Esophagus mucosa (tissue), 1 donor: ENCODE measurements around the gene A3GALT2. TPM values are rescaled to one million over a fixed set of nuclear protein-coding genes. Genes with fewer than 3 reads are reported as not detected.

ENCODE experiments used
- ATAC-seq: fragments of 200-7000 bp; cut with Tn5 transposase; one replicate; pipeline ENCODE4 v1.9.1; 2020
- total RNA-seq: library from RNA; stranded (reverse); gene quantifications from one replicate; pipeline ENCODE4 v1.2.4, GENCODE V29; 2023
- donor health status: DM: yes; HTN: yes; CAD: no.

A3GALT2 gene
- total RNA-seq = not detected

DNA sequence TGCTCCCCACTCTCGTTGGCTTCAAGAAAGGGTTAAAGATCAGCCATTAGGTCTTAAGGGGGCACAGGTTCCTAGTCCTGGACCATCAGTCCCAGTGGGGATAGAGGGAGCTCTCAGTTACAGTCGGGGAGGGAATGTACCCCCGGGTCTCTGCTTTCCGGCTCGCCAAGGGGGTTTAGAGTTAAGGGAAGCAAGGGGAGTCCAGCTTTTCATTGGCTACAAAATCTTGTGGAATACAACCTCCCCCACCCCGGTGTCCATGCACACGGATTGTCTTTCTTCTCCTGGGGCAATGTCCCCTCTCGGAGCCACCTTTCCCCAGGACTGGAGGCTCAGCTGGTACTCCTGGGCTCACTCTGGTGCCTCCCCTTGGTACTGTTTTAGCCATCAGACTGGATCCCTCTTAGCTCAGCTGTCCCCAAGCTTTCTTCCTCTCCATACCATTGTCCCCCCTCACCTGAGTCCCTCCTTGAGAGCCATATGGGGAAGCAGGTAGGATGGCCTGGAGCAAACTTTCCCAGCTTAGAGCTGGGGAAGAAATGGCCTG lies at the start of gene A3GALT2:
Gene A3GALT2 (minus strand): TSS at position 480 of the 547 bp plus-strand sequence. CDS start 0 bp downstream, at position 480.
- ATAC-seq = no peak

DNA sequence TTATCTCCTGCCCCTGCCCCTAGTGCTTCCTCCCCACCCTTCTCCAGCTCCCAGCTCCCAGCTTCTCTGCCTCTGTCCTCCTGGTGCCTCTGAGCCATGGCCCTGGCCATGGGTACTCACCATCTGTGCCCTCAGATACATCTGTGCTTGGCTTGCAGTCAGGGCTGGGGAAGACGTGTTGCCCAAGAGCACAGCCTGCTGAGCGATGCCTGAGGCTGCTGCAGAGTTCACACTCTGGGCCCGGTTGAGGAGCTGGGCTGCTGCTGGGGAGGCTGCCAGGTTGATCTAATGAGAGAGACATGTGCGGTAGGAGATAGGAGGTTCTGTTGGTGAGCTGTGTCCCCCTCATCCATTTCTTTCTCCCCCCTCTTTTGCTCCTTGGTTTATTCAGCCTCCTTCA lies 49.4 kb upstream of the A3GALT2 start:
- no peak for ATAC-seq

DNA sequence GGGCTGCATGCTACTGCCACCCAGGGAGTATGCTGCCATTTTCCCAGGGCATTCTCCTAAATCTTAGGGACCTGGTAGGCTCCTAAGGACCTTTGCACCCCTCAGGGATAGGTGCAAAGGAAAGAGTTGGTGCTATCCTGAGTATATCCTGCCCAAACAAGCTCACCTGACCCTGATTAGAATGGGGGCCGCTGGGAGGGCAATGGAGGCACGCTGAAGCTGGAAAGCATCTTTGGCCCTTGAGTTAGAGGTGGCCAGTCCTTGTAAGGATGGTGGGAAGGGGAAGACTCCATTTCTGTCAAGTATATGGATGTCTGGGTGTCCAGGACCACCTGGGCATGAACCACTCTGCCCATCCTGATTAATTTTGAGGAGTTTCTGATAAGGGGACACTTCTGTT lies 48.9 kb upstream of the A3GALT2 start:
- no peak for ATAC-seq

DNA sequence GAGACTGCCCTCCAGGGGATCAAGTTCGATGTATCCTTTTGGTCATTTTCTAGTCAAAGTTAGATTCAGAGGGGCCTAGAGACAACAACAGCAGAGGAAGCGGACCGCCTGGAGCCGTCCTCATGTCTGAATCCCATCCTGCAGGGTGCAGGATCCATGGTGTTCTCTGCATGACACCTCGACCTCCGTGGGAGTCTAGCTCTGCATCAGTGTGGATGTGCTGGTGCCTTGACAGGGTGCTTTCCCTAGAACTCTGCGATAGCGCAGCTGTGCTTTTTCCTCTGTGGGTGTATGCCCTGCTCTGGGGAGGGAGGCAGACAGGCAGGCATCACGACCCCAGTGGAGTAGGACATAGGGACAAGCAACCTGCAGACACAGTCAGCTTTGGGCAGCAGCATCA lies 48.2 kb upstream of the A3GALT2 start:
- ATAC-seq = no peak

DNA sequence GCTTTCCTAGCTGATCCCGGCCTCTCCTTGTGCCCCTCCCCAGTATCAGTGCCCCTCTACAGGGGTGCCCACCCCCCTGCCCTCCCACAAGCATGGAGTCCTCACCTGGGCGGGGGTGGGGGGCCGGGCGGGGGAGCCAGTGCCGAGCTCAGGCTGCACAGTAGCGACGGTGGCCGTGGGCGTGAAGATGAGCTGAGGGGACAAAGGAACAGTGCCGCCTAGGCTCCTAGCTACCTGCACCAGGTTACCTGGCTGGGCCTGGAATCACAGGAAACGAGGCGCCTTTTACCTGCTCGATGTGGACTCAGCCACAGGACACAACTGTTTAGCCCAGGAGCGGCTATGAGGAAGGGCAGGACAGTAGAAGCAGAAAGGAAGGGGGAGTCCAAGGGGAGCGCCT lies 47.5 kb upstream of the A3GALT2 start:
- ATAC-seq = no peak

DNA sequence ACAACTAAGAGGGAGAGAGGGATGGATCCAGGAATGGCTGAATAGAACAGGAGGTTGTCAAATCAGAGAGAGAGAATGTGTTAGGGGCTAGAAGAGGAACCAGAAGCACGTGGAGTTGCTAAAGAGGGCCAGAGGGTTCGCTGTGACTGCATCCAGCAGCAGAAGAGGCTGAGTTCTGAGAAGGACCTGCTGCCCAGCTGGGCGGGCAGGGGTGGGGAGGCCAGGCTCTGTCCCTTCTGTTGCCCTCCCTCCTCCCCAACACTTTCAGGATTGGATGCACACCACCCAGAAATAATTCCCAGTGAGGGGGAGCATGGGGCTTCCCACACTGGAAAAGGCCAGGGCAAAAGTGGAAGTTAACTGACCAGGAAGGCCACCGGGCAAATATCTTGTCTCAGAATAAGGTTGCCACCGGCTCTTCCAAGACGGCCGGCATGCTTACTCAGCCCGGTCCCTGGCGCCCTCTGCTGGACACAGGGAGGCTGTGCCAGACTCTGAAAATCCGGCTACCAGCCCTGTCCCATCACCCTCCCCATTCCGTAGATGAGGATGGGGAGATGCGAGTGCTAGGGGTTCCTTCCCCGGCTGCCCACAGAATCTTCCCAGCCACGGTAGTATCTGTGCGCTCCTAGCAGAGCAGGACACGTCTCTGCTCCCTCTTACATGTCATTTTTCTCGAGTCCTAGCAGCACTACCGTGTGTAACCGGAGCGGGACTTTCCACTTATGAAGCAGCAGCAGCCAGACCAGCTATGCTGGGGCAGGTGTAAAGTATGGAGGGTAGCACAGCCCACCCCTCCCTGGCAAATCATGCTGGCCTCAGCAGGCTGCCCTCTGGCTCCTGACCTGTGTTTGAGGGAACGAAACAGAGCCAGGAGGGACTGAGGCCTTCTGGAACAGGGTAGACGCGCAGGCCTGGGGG lies 46.8 kb upstream of the A3GALT2 start:
- peak; percentile 81 for ATAC-seq

DNA sequence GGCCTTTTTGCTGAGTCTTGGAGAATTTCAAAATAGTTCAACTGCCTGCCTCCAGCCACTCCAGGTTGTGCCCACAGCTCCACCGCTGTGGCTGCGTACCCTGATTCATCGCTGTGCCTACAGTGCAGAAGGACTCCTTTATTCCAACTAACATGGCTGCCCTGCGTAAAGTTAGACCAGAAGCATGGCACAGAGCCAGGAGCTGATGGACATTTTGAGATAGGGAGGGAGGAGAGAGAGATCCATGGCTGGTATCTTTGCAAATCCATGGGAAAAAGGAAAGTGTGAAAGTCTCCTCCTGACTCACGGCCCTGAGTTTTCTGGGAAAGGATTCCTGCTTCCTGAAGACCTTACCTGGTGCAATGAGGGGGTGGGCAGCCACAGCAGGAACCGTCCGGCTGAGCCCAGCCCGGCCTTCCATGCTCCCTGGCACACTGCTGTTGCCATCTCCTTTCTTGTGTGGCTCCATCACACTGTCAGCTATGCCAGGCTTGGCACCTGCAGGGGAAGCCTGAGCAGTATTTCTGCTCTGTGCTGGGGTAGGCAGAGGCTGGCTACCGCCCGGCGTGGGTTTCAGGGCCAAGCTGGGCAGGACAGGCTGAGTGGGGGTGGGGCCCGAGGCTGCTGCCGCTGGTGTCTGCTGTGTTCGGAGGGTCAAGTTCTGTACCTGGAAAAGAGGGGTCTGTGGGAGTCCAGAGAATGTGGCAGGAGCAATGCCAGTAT lies 46.0 kb upstream of the A3GALT2 start:
- no peak for ATAC-seq

DNA sequence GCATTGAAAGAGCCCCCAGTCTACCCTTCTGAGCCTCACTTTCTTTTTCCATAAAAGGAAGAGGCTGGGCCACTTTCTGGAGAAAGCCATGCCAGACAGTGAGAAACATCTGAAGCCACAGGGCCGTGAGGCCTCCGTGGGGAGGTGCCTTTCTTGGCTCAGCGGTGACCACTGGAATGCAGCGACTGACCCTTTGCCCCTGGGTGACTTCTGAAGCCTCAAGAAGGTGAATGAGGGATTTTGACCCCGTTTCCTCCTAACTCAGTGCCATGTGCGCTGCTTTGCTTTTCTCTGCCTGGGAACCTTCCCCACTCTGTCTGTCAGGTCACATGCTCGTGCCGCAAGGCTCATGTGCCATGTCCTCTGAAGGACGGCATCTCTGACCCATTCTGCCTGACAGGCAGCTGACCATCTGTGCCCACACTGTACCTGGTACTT lies 44.7 kb upstream of the A3GALT2 start:
- no peak for ATAC-seq

DNA sequence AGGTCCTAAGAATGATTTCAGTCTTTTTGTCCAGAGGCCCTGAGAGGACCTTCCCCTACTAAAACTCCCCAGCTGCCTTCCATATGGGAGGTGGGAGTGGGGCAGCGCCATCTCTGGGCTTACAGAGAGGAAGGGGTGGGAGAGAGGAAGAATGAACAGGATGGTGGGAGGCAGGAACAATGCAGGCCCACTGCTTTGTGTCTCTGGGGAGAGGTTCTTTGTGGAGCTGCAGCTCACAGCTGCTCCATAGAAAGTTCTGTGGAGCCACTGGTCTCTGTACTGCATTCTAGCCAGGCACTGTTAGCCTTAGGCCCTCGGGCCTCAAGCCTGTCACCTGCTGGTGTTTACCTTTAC lies 43.6 kb upstream of the A3GALT2 start:
- ATAC-seq = no peak

DNA sequence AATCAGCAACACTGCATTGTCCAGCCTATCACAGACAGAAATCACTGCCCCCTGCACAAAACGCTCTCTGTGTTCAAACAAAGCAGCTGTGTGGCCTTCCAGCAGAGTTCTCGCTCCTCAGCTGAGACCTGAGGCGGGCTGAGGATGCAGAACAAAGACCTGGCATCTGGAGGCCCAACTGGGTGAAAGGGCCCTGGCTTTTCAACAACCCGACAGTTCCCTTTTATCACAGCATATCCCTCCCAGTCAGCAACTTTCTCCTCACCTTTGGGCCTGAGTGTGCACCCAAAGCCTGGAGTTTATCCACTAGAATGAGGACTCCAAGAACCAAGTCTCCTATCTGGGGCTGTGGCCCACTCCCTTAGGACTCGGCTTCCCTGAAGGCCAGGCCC lies 42.6 kb upstream of the A3GALT2 start:
- ATAC-seq = no peak

DNA sequence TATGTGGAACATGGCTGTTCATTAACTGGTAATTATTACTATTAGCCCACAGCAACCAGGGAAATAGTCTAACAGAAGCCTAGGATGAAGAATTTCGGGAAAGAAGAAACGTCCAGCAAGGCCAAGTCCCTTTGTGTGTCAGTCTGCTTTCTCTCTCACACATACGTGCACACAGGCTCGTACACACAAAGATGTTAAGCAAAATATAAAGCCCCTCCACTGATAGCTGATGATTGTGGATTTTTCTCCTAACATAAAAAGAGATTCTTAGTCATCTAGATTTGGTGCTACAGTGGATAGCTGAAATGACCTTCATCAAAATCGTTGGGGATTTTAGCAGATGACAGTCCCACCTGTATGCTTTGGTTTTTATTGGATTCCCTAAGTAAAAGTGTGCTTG lies 42.1 kb upstream of the A3GALT2 start:
- ATAC-seq = no peak

DNA sequence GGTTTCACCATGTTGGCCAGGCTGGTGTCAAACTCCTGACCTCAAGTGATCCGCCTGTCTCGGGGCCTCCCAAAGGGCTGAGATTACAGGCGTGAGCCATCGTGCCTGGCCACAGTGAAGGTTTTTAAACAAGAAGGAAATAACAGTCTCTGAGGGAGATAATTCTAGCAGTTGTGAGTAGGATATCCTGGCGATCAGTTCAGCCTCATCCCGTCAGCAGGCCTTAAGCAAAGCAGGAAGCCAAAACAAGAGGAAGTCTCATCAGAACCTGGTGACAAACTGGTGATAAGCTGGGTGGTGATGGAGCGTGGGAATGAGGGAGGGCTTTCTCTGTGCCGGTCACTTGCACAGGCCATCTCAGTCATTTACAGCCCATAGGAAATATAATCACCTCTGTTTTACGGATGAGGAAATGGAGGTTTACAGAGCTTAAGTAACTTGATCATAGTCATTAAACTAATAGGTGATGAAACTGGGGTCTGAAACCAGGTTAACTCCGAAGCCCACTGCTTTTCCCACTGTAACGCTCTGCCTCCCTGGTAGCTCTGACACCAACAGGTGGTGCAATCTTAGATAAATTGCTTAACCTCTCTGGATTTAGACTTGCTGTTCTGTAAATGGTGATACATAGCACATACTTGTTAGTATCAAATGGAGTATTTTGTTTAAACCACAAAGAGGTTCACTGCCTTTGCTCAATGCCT lies 40.8 kb upstream of the A3GALT2 start:
- no peak for ATAC-seq

DNA sequence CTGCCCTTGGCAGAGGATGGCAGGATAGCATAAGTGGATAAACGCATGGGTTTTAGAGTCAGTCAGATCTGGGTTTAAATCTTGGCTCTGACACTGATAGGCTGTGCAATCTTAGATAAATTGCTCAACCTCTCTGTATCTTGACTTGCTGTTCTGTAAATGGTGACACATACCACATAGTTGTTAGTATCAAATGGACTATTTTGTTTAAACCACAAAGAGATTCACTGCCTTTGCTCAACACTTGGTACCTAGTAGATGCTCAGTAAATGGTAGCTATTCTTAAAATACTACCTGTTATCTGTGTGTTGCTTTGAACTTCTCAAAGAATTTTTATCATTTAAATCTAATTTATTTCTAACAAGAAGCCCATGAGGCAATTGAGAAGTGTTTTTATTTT lies 39.5 kb upstream of the A3GALT2 start:
- ATAC-seq = no peak

DNA sequence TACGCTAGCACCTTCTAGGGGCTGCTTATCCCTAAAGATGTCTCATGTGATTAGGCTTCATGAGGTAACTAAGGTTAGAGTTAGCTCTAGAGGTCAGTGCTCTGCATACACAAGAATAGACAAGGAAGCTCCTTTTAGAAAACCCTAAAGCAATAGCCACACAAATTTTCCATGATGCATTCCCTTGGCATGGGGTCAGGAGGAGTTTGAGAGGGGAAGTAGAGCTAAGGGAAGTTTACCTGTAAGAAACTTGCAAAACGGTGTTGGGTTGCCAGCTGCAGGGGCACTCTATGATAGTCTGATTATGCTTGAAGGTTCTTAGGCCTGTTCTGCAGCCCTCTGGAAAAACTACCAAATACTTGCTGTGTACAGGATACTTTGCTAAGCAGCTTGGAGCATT lies 39.0 kb upstream of the A3GALT2 start:
- no peak for ATAC-seq

DNA sequence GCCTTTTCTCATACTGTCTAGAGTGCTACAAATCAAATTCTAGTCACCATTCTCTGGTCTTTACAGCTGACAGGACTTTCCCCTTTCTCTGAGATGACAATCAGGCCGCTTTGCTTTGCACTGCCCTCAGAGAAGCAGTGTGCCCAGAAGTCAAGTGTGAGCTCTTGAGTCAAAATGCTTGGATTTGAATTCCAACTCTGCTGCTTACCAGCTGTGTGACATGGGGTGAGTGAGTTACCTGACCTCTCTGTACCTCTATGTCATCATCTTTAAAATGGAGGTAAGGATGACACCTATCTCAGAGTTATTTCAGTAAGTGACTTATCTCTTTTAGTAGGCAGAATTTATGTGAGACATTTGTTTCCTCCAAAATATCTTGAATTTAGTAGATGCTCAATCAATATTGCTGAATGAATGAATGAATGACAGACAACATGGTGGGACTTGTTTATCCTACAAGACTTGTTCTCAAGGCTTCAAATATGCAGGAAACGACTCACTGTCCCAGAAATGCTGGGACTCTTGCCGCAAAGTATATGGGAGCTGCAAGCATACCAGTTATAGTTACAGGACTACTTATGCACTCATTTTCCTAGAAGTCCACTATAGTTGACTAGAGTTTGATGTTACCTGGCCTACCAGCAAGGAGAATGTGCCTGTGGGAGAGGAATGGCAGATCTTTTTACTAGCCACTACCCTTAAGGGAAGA lies 38.1 kb upstream of the A3GALT2 start:
- ATAC-seq = no peak

DNA sequence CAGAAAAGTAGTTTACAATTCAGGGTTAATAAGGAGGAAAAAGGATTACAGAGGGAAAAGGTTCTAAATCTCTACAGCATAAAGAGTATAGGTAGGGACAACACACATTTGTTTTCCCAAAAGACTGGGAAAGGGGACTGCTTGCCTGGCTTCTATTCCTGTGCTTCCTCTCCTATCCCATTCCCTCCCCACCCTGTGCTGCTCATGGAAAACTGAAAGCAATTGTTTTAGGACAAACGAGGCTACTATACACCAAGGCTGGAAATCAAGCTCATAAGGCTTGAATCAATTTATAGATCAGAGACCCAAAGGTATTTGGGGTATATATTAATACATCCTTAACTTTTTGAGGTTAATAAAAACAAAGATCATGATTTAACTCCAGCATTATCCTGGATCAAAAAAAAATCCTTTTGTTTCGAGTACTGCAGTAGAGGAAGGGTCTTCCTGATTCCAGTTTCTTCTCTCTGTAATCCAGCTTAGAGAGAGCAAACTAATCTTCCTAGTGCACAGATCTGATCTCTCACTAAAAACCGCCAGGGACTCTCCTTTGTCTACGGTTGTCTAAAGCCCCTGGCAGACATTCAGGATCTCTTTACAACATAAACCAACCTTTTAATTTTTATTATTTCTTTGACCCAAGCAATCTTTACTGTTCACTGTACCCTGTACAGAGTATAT lies 37.4 kb upstream of the A3GALT2 start:
- no peak for ATAC-seq

DNA sequence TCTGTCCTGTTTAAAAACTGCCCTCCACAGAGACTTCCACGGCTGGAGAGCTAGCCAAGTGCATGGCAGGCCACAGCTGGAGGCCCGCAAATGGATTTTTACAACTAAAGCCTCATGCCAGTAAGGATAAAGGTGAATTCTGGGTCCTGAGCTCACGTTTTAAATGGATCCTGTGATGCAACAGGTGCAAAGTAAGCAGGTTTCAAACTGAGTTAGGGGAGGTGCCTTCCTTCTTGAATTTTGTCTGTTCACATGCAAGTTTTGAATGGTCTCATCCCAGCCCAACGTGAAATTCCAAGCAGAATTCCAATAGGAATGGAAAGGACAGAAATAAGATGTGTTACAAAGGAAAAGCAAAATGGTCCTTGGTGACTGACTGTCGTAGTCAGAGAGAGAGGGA lies 36.2 kb upstream of the A3GALT2 start:
- no peak for ATAC-seq

DNA sequence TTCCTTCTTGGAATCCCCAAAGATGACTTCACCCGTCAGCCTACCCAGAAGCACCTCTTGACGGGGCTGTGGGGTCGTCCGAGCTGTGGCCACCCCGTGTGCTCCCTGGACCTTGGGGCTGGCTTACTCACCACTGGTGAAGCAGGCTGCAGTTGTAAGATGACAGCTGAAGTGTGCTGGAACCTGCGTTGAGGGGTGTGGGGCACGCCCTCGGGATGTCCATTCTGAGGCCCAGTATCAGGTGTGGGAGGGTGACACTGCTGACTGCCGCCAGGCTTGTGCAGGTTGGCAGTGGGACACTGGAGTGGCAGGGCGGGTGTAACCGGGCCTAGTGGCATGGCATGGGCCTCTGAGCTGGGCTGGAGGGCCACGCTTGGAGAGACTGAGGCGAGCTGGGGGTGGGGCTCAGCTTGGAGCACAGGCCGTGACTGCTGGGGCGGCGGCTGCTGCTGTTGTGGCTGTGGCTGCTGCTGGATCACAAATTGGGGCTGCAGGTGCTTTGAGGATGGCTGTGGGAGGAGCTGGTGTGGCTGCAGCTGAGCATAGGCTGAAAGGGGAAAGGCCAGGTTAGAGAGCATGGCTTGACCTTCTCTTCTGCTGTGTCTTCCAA lies 33.9 kb upstream of the A3GALT2 start:
- no peak for ATAC-seq

DNA sequence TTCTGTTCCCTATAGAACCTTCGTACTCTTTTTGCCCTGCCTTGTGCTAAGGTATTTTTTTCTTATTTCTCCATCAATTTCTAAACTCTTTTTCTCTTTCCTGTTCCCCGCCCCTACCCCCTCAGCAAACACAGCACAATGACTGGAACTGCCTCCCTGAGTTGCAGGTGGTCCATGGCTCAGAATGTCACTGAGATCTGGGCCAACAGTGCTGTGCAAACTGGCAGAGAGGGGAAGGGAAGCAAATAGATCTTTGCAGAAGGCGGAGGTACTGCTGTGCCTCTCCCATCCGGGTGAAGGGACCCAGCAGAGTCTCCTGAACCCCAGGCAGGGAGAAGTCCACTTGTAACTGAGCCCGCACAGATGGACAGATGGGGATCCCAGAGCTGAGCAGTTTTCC lies 32.6 kb upstream of the A3GALT2 start:
- no peak for ATAC-seq

DNA sequence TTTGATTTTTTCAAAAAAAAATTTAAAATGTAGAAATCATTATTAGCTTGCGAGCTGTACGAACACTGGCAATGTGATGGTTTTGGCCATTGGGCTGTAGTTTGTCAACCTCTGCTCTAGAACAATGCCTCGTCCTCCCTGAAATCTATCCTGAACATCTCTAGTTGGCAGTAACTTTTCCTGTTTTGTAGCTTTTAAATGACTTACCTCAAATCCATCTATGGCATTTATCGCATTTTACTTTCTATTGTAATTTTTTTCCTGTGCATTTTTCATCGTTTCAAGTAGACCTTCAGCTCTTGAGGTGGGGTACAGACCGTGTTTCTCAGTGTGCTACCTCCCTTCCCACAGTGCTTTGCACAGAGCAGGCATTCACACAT lies 30.4 kb upstream of the A3GALT2 start:
- ATAC-seq = no peak

DNA sequence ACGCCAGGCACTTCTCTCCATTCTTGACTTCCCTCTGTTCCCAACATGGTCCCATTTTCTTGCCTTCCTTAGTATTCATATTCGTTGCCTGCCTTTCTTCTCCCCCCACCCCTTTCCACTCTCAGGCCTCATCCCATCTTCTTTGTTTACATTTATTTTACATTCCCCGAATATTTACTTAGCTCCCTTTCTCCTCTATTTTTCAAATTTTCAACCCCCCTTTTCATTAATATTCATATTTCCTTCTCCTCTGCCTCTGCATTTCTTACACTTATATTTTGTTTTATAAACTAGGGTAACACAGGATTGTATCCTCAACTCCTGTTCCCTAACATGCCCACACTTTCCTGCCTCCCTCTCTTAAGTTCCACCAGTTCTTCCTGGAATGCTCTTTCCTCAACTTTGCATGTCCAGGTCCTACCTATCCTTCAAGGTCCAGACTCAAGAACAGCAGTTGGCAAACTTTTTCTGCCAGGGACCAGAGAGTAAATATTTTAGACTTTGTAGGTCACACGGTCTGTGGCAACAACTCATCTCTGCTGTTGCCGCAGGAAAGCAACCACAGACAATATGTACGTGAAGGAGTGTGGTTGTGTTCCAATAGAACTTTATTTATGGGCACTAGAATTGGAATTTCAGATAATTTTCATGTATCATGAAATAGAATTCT lies 29.8 kb upstream of the A3GALT2 start:
- ATAC-seq = no peak
